ENCODE data around the gene NIPAL1.

NIPAL1 gene

GRCh38 chr4:48065587-48066052 is 49.0 kb downstream of the NIPAL1 start:
- Mint-ChIP-seq H3K27ac (peak overlapping the region; percentile 79), H3K4me1 (ENCODE audit: low read depth) (peaks cover 36% of the 10 kb centered on the region), H3K36me3 (ENCODE audit: low read depth) (peaks cover 41% of the 10 kb centered on the region), H3K27me3 (no peaks in the 10 kb centered on the region), H3K9me3 (peaks cover 21% of the 10 kb centered on the region), H3K4me3 (no peak overlapping the region)
- no peak for DNase-seq

GRCh38 chr4:48067536-48067935 is 51.0 kb downstream of the NIPAL1 start:
- Mint-ChIP-seq H3K36me3 (ENCODE audit: low read depth) (peaks cover 50% of the 10 kb centered on the region), H3K9me3 (peaks cover 3% of the 10 kb centered on the region), H3K4me1 (ENCODE audit: low read depth) (peaks cover 36% of the 10 kb centered on the region), H3K27ac (no peak overlapping the region), H3K27me3 (no peaks in the 10 kb centered on the region), H3K4me3 (no peak overlapping the region)
- DNase-seq: no peak

- no peaks in the 10 kb centered on the region for H3K9me3 Mint-ChIP-seq
- no peak overlapping the region for H3K4me3 Mint-ChIP-seq
- no peaks in the 10 kb centered on the region for H3K27me3 Mint-ChIP-seq
- DNase-seq: no peak
- H3K36me3 Mint-ChIP-seq (ENCODE audit: low read depth): peaks cover 50% of the 10 kb centered on the region
- no peak overlapping the region for H3K27ac Mint-ChIP-seq
- H3K4me1 Mint-ChIP-seq (ENCODE audit: low read depth): peaks cover 32% of the 10 kb centered on the region
Measured at GRCh38 chr4:48068182-48068581, 51.6 kb downstream of the NIPAL1 start.

GRCh38 chr4:48069026-48069425 is 52.5 kb downstream of the NIPAL1 start:
- no peak for DNase-seq
- Mint-ChIP-seq H3K4me1 (ENCODE audit: low read depth) (peaks cover 30% of the 10 kb centered on the region), H3K9me3 (no peaks in the 10 kb centered on the region), H3K36me3 (ENCODE audit: low read depth) (peaks cover 56% of the 10 kb centered on the region), H3K27ac (no peak overlapping the region), H3K4me3 (no peak overlapping the region), H3K27me3 (no peaks in the 10 kb centered on the region)

- Mint-ChIP-seq H3K4me1 (ENCODE audit: low read depth) (peaks cover 13% of the 10 kb centered on the region), H3K36me3 (ENCODE audit: low read depth) (peaks cover 59% of the 10 kb centered on the region), H3K27ac (no peak overlapping the region), H3K4me3 (no peak overlapping the region), H3K9me3 (no peaks in the 10 kb centered on the region), H3K27me3 (no peaks in the 10 kb centered on the region)
- no peak for DNase-seq
Measured at GRCh38 chr4:48071191-48071590, 54.6 kb downstream of the NIPAL1 start.

GRCh38 chr4:48073567-48074103 is 57.1 kb downstream of the NIPAL1 start:
- Mint-ChIP-seq H3K27ac (no peak overlapping the region), H3K4me3 (no peak overlapping the region), H3K4me1 (ENCODE audit: low read depth) (peaks cover 16% of the 10 kb centered on the region), H3K9me3 (no peaks in the 10 kb centered on the region), H3K36me3 (ENCODE audit: low read depth) (peaks cover 41% of the 10 kb centered on the region), H3K27me3 (no peaks in the 10 kb centered on the region)
- DNase-seq: no peak

- H3K4me3 Mint-ChIP-seq: no peak overlapping the region
- peaks cover 24% of the 10 kb centered on the region for H3K4me1 Mint-ChIP-seq (ENCODE audit: low read depth)
- peaks cover 41% of the 10 kb centered on the region for H3K36me3 Mint-ChIP-seq (ENCODE audit: low read depth)
- no peaks in the 10 kb centered on the region for H3K27me3 Mint-ChIP-seq
- DNase-seq: no peak
- H3K9me3 Mint-ChIP-seq: no peaks in the 10 kb centered on the region
- no peak overlapping the region for H3K27ac Mint-ChIP-seq
Measured at GRCh38 chr4:48074657-48075056, 58.1 kb downstream of the NIPAL1 start.

- Mint-ChIP-seq H3K4me1 (ENCODE audit: low read depth) (peaks cover 45% of the 10 kb centered on the region), H3K4me3 (no peak overlapping the region), H3K27me3 (no peaks in the 10 kb centered on the region), H3K36me3 (ENCODE audit: low read depth) (peaks cover 26% of the 10 kb centered on the region), H3K9me3 (no peaks in the 10 kb centered on the region), H3K27ac (no peak overlapping the region)
- no peak for DNase-seq
Measured at GRCh38 chr4:48078425-48078824, 61.9 kb downstream of the NIPAL1 start.

- H3K27me3 Mint-ChIP-seq: no peaks in the 10 kb centered on the region
- no peaks in the 10 kb centered on the region for H3K9me3 Mint-ChIP-seq
- peaks cover 23% of the 10 kb centered on the region for H3K36me3 Mint-ChIP-seq (ENCODE audit: low read depth)
- peaks cover 47% of the 10 kb centered on the region for H3K4me1 Mint-ChIP-seq (ENCODE audit: low read depth)
- no peak overlapping the region for H3K4me3 Mint-ChIP-seq
- H3K27ac Mint-ChIP-seq: peak overlapping the region; percentile 69
- DNase-seq: no peak
Measured at GRCh38 chr4:48078862-48079655, 62.5 kb downstream of the NIPAL1 start.

GRCh38 chr4:48079972-48080391 is 63.4 kb downstream of the NIPAL1 start:
- Mint-ChIP-seq H3K4me1 (ENCODE audit: low read depth) (peaks cover 46% of the 10 kb centered on the region), H3K36me3 (ENCODE audit: low read depth) (peaks cover 25% of the 10 kb centered on the region), H3K27ac (no peak overlapping the region), H3K27me3 (no peaks in the 10 kb centered on the region), H3K9me3 (no peaks in the 10 kb centered on the region), H3K4me3 (no peak overlapping the region)
- no peak for DNase-seq

GRCh38 chr4:48081196-48081595 is 64.6 kb downstream of the NIPAL1 start:
- Mint-ChIP-seq H3K4me3 (no peak overlapping the region), H3K27me3 (no peaks in the 10 kb centered on the region), H3K4me1 (ENCODE audit: low read depth) (peaks cover 57% of the 10 kb centered on the region), H3K27ac (no peak overlapping the region), H3K36me3 (ENCODE audit: low read depth) (peaks cover 35% of the 10 kb centered on the region), H3K9me3 (no peaks in the 10 kb centered on the region)
- DNase-seq: no peak

- H3K27me3 Mint-ChIP-seq: no peaks in the 10 kb centered on the region
- no peaks in the 10 kb centered on the region for H3K9me3 Mint-ChIP-seq
- peaks cover 53% of the 10 kb centered on the region for H3K4me1 Mint-ChIP-seq (ENCODE audit: low read depth)
- DNase-seq: no peak
- H3K4me3 Mint-ChIP-seq: no peak overlapping the region
- H3K36me3 Mint-ChIP-seq (ENCODE audit: low read depth): peaks cover 42% of the 10 kb centered on the region
- no peak overlapping the region for H3K27ac Mint-ChIP-seq
Measured at GRCh38 chr4:48082956-48083355, 66.4 kb downstream of the NIPAL1 start.

- Mint-ChIP-seq H3K36me3 (ENCODE audit: low read depth) (peaks cover 43% of the 10 kb centered on the region), H3K27ac (no peak overlapping the region), H3K27me3 (no peaks in the 10 kb centered on the region), H3K4me1 (ENCODE audit: low read depth) (peaks cover 33% of the 10 kb centered on the region), H3K9me3 (no peaks in the 10 kb centered on the region), H3K4me3 (no peak overlapping the region)
- no peak for DNase-seq
Measured at GRCh38 chr4:48085821-48086589, 69.4 kb downstream of the NIPAL1 start.

Measured in activated T-cell treated with anti-CD3 and anti-CD28 coated beads, Interleukin-2, amount 50 U/mL, for 24 hours (primary cell).